ENCODE results near the gene CLRN2. TPM values are rescaled to one million over a fixed set of nuclear protein-coding genes. Genes with fewer than 3 reads are reported as not detected.

The CLRN2 gene
- total and polyA plus RNA-seq, 5 donors from 2014 or later, result not detected

DNA sequence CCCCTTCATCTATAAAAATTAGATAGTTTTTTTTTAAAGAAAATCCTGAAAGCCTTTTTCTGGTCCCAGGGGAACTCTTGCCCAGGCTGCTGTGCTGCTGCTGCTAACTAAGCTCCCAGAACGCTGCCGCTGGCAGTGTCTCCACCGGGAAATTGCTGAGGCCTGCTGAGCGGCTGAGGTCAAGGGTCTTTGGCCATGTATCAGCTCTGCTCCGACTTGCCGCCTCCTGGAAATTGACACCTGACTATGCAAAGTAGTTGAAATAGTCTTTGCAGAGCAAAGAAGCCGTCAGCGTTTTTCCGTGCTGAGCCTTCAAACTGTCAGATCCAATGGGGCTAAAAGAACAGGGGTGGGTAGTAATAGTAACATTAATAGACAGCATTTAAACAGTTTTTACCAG is 3.9 kb upstream of the CLRN2 start:
- Mint-ChIP-seq H3K36me3 (peaks cover 13% of the 10 kb centered on the region), H3K27me3 (peaks cover 9% of the 10 kb centered on the region), H3K9me3 (no peaks in the 10 kb centered on the region), H3K27ac (peak overlapping the region in 2 of 3 donors; percentile 76 to 84), H3K4me3 (peak overlapping the region; percentile 88 to 98 (median 90)), H3K4me1 (peaks cover 7 to 45% (median 31%) of the 10 kb centered on the region in 4 donors)
- Histone ChIP-seq H3K27ac (ENCODE audit: insufficient read depth, low read length, poor library complexity, severe bottlenecking) (no peak overlapping the region), H3K9me3 (ENCODE audit: control insufficient read depth in 2 of 2, low read length in 2 of 2) (no peaks in the 10 kb centered on the region), H3K36me3 (ENCODE audit: control insufficient read depth, insufficient read depth, low read length) (peaks cover 6% of the 10 kb centered on the region), H3K4me1 (ENCODE audit: control insufficient read depth, insufficient read depth, low read length, poor library complexity, severe bottlenecking) (peaks cover 16% of the 10 kb centered on the region), H3K4me3 (ENCODE audit: low read depth, low read length) (peak overlapping the region; percentile 93), H3K27me3 (ENCODE audit: control insufficient read depth, insufficient read depth, low read length) (peaks cover 7% of the 10 kb centered on the region)
- no peak for DNase-seq
- ATAC-seq (ENCODE audit: low read depth in 2 of 2), result no peak

DNA sequence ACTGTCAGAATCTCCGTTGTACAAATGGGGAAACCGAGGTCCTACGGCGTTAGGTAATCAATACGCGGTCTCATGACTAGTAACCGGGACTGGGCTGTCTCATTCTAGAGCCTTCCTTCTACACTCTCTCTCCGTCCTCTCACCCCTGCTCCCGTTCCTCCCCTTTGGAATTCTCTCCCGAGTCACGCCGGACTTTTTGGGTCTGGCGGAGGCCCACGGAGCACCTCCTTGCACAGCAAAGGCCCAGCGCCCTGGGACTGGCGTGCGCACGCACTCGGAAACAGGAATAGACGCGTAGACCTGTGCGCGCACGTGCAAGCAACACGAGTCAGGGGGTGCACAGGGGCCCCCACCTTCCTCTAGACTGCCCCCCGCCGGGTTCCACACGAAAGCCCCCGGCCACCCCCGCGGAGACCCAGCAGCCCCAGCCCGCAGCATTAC is 3.4 kb upstream of the CLRN2 start:
- peaks cover 6% of the 10 kb centered on the region for H3K36me3 ChIP-seq (ENCODE audit: control insufficient read depth, insufficient read depth, low read length)
- H3K27ac ChIP-seq (ENCODE audit: insufficient read depth, low read length, poor library complexity, severe bottlenecking), result no peak overlapping the region
- Mint-ChIP-seq H3K27ac (peak overlapping the region; percentile 76 to 87 (median 84)), H3K4me3 (peak overlapping the region; percentile 88 to 98 (median 90)), H3K27me3 (peaks cover 10% of the 10 kb centered on the region), H3K36me3 (peaks cover 12% of the 10 kb centered on the region), H3K9me3 (no peaks in the 10 kb centered on the region), H3K4me1 (peaks cover 7 to 41% (median 31%) of the 10 kb centered on the region in 4 donors)
- H3K9me3 ChIP-seq (ENCODE audit: control insufficient read depth in 2 of 2, low read length in 2 of 2), result no peaks in the 10 kb centered on the region
- peak overlapping the region; percentile 93 for H3K4me3 ChIP-seq (ENCODE audit: low read depth, low read length)
- peaks cover 8% of the 10 kb centered on the region for H3K27me3 ChIP-seq (ENCODE audit: control insufficient read depth, insufficient read depth, low read length)
- peaks cover 16% of the 10 kb centered on the region for H3K4me1 ChIP-seq (ENCODE audit: control insufficient read depth, insufficient read depth, low read length, poor library complexity, severe bottlenecking)
- peak in 2 of 3 donors; percentile 3 to 70 for DNase-seq
- peak; percentile 56 to 62 for ATAC-seq (ENCODE audit: low read depth in 2 of 2)

DNA sequence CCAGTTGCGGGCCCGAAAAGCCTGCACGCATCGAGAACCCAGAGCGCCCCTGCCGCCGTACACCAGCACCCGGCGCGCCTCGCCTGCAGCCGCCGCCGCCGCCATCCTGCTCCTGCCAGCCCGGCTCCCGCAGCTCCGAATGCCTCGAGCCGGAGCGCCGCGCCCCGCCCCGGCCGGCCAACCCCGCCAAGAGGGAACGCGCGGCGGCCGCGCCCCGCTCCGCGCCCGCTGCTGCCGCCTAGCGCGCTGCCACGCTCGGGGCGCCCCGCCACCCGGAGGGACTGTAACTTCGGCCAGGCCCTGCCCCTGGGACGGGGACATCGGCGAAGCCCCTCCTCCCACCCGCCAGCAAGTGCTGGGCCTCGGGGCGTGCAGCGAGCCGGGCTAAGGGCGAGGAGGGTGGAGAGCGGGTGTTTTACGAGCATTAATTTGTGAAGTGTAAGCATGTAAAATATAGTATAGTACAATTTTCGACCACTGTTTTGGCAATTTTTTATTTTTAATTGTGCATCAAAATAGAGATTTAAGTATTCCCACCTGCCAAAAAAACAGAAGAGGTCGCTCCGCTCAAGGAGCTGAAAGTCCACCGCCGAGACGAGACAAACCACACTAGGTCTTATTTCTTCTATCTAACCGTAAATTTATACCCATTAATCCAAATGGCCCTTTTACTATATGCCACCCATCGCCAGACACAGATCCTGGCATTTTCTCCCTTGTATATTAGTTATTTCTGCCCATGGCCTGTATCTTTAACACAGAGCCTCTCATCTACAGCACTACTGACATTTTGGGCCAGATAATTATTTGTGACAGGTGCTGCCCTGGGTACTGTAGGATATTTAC is 2.8 kb upstream of the CLRN2 start, which contains the start of gene QDPR:
QDPR (minus strand) TSS at position 141 of the 846 bp plus-strand sequence; CDS start at position 105, 36 bp downstream.
- Mint-ChIP-seq H3K36me3 (peaks cover 9% of the 10 kb centered on the region), H3K9me3 (no peaks in the 10 kb centered on the region), H3K27ac (peak within 1 kb of the TSS; percentile 84 to 94 (median 87)), H3K4me3 (peak within 1 kb of the TSS; percentile 88 to 98 (median 93)), H3K27me3 (peaks cover 14% of the 10 kb centered on the region), H3K4me1 (peaks cover 7 to 40% (median 27%) of the 10 kb centered on the region in 4 donors)
- peak; percentile 84 to 88 for ATAC-seq (ENCODE audit: low read depth in 2 of 2)
- H3K4me1 ChIP-seq (ENCODE audit: control insufficient read depth, insufficient read depth, low read length, poor library complexity, severe bottlenecking), result peaks cover 16% of the 10 kb centered on the region
- peaks cover 5% of the 10 kb centered on the region for H3K36me3 ChIP-seq (ENCODE audit: control insufficient read depth, insufficient read depth, low read length)
- peak within 1 kb of the TSS; percentile 93 for H3K4me3 ChIP-seq (ENCODE audit: low read depth, low read length)
- H3K27ac ChIP-seq (ENCODE audit: insufficient read depth, low read length, poor library complexity, severe bottlenecking), result no peak within 1 kb of the TSS
- H3K9me3 ChIP-seq (ENCODE audit: control insufficient read depth in 2 of 2, low read length in 2 of 2), result no peaks in the 10 kb centered on the region
- H3K27me3 ChIP-seq (ENCODE audit: control insufficient read depth, insufficient read depth, low read length), result peaks cover 13% of the 10 kb centered on the region
- peak; percentile 46 to 77 (median 57) for DNase-seq

DNA sequence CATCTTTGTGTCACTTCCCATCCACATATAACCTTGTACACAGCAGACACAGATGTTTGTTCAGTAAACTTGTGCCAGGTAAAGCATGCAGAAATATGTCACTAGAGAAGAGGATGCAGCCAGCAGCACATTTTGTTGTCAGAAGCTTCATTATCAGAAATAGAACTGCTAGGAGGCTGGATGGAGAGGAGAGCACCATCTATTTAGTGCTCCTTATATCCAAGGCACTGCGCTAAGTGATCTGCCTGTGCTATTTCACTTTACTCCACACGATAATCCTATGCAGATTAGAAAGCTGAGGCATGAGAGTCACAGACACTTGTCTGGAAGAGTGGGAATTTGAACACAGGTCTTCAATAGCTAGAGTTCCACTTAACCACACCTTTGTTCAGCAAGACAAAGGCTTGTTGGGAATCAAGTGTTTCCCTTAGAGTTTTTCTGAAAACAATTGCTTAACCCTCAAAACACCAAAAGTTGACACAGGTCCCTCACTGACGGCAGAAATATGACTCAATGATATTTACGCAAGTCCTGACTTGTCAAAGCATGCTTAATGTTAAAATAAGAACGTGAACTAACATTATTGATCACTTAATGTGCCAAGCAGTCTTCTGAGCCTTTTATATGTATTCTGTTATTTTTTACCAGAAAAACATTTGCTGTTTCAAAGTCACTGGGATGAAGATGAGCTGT is 1.8 kb upstream of the CLRN2 start:
- H3K27ac ChIP-seq (ENCODE audit: insufficient read depth, low read length, poor library complexity, severe bottlenecking), result no peak overlapping the region
- H3K36me3 ChIP-seq (ENCODE audit: control insufficient read depth, insufficient read depth, low read length), result peaks cover 2% of the 10 kb centered on the region
- Mint-ChIP-seq H3K4me3 (peak overlapping the region; percentile 76 to 94 (median 86)), H3K27me3 (peaks cover 14% of the 10 kb centered on the region), H3K27ac (peak overlapping the region in 2 of 3 donors; percentile 75 to 94), H3K4me1 (peaks cover 7 to 38% (median 26%) of the 10 kb centered on the region in 4 donors), H3K36me3 (peaks cover 7% of the 10 kb centered on the region), H3K9me3 (no peaks in the 10 kb centered on the region)
- H3K9me3 ChIP-seq (ENCODE audit: control insufficient read depth in 2 of 2, low read length in 2 of 2), result no peaks in the 10 kb centered on the region
- no peak for ATAC-seq (ENCODE audit: low read depth in 2 of 2)
- DNase-seq, result no peak
- peaks cover 16% of the 10 kb centered on the region for H3K4me1 ChIP-seq (ENCODE audit: control insufficient read depth, insufficient read depth, low read length, poor library complexity, severe bottlenecking)
- peaks cover 13% of the 10 kb centered on the region for H3K27me3 ChIP-seq (ENCODE audit: control insufficient read depth, insufficient read depth, low read length)
- peak overlapping the region; percentile 66 for H3K4me3 ChIP-seq (ENCODE audit: low read depth, low read length)

- peaks cover 28% of the 10 kb centered on the region for H3K27me3 Mint-ChIP-seq
- H3K27ac Mint-ChIP-seq, result no peak overlapping the region
- Histone ChIP-seq H3K27me3 (ENCODE audit: control insufficient read depth, insufficient read depth, low read length) (peaks cover 13% of the 10 kb centered on the region), H3K4me1 (ENCODE audit: control insufficient read depth, insufficient read depth, low read length, poor library complexity, severe bottlenecking) (peaks cover 11% of the 10 kb centered on the region), H3K36me3 (ENCODE audit: control insufficient read depth, insufficient read depth, low read length) (no peaks in the 10 kb centered on the region), H3K27ac (ENCODE audit: insufficient read depth, low read length, poor library complexity, severe bottlenecking) (no peak overlapping the region), H3K4me3 (ENCODE audit: low read depth, low read length) (no peak overlapping the region), H3K9me3 (ENCODE audit: control insufficient read depth in 2 of 2, low read length in 2 of 2) (no peaks in the 10 kb centered on the region)
- peaks cover 7 to 17% (median 15%) of the 10 kb centered on the region in 4 donors for H3K4me1 Mint-ChIP-seq
- no peaks in the 10 kb centered on the region for H3K36me3 Mint-ChIP-seq
- H3K4me3 Mint-ChIP-seq, result peak overlapping the region in 1 of 4 donors; percentile 28
- ATAC-seq (ENCODE audit: low read depth in 2 of 2) (no peak), DNase-seq (no peak)
- no peaks in the 10 kb centered on the region for H3K9me3 Mint-ChIP-seq
Measured at GRCh38 chr4:17515445-17516407, 761 bp downstream of the CLRN2 start.

GRCh38 chr4:17516980-17517379 is 2.0 kb downstream of the CLRN2 start:
- Mint-ChIP-seq H3K4me1 (peaks cover 0 to 9% (median 8%) of the 10 kb centered on the region in 4 donors), H3K36me3 (no peaks in the 10 kb centered on the region), H3K4me3 (no peak overlapping the region), H3K27me3 (peaks cover 28% of the 10 kb centered on the region), H3K27ac (peak overlapping the region in 1 of 3 donors; percentile 34), H3K9me3 (no peaks in the 10 kb centered on the region)
- H3K9me3 ChIP-seq (ENCODE audit: control insufficient read depth in 2 of 2, low read length in 2 of 2), result no peaks in the 10 kb centered on the region
- no peaks in the 10 kb centered on the region for H3K36me3 ChIP-seq (ENCODE audit: control insufficient read depth, insufficient read depth, low read length)
- peaks cover 13% of the 10 kb centered on the region for H3K27me3 ChIP-seq (ENCODE audit: control insufficient read depth, insufficient read depth, low read length)
- H3K27ac ChIP-seq (ENCODE audit: insufficient read depth, low read length, poor library complexity, severe bottlenecking), result no peak overlapping the region
- DNase-seq (no peak), ATAC-seq (ENCODE audit: low read depth in 2 of 2) (no peak)
- no peak overlapping the region for H3K4me3 ChIP-seq (ENCODE audit: low read depth, low read length)
- peaks cover 6% of the 10 kb centered on the region for H3K4me1 ChIP-seq (ENCODE audit: control insufficient read depth, insufficient read depth, low read length, poor library complexity, severe bottlenecking)

DNA sequence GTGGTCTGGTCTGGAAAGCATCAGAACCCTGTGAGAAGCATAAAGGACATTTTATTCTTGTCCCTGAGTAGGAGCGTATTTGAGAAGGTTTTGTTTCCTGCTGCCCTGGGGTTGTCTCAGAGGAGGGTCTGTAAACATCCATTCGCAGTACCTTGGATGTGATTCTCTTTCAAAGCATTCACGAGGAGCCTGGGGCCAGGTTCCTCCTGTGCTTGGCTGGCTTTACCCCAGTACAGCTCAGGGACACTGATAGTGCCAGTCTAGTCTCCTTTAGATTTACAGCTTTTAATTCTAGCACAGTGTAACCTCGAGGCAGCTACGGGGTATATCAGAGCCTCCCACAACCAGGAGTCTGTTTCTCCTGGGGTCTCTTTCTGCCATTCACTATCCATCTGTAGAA is 2.7 kb downstream of the CLRN2 start:
- Mint-ChIP-seq H3K4me3 (no peak overlapping the region), H3K36me3 (no peaks in the 10 kb centered on the region)

More for the DNA sequence above, 2.7 kb downstream of the CLRN2 start:
- Mint-ChIP-seq H3K9me3 (no peaks in the 10 kb centered on the region), H3K27me3 (peaks cover 28% of the 10 kb centered on the region), H3K4me1 (peaks cover 0 to 5% (median 3%) of the 10 kb centered on the region in 4 donors), H3K27ac (no peak overlapping the region)
- Histone ChIP-seq H3K27ac (ENCODE audit: insufficient read depth, low read length, poor library complexity, severe bottlenecking) (no peak overlapping the region), H3K4me3 (ENCODE audit: low read depth, low read length) (no peak overlapping the region), H3K27me3 (ENCODE audit: control insufficient read depth, insufficient read depth, low read length) (peaks cover 13% of the 10 kb centered on the region), H3K36me3 (ENCODE audit: control insufficient read depth, insufficient read depth, low read length) (no peaks in the 10 kb centered on the region), H3K9me3 (ENCODE audit: control insufficient read depth in 2 of 2, low read length in 2 of 2) (no peaks in the 10 kb centered on the region), H3K4me1 (ENCODE audit: control insufficient read depth, insufficient read depth, low read length, poor library complexity, severe bottlenecking) (no peaks in the 10 kb centered on the region)
- no peak for ATAC-seq (ENCODE audit: low read depth in 2 of 2)
- no peak for DNase-seq
